ENCODE measurements around the gene TNFSF15.

The TNFSF15 gene

GRCh38 chr9:114759512-114760341, 46.1 kb downstream of the TNFSF15 start:
- TF ChIP-seq, protein P1, sequence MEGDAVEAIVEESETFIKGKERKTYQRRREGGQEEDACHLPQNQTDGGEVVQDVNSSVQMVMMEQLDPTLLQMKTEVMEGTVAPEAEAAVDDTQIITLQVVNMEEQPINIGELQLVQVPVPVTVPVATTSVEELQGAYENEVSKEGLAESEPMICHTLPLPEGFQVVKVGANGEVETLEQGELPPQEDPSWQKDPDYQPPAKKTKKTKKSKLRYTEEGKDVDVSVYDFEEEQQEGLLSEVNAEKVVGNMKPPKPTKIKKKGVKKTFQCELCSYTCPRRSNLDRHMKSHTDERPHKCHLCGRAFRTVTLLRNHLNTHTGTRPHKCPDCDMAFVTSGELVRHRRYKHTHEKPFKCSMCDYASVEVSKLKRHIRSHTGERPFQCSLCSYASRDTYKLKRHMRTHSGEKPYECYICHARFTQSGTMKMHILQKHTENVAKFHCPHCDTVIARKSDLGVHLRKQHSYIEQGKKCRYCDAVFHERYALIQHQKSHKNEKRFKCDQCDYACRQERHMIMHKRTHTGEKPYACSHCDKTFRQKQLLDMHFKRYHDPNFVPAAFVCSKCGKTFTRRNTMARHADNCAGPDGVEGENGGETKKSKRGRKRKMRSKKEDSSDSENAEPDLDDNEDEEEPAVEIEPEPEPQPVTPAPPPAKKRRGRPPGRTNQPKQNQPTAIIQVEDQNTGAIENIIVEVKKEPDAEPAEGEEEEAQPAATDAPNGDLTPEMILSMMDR (IDR thresholded peaks at IDR 0.05) = no peak
- Histone ChIP-seq H3K27ac (no peak overlapping the region), H3K27me3 (peaks cover 9% of the 10 kb centered on the region), H3K9me3 (no peaks in the 10 kb centered on the region), H3K4me3 (ENCODE audit: low read depth in 1 of 2, low read length in 1 of 2) (no peak overlapping the region), H3K4me1 (ENCODE audit: control insufficient read depth in 1 of 2, insufficient read depth in 1 of 2, low read depth in 1 of 2, low read length in 1 of 2) (no peaks in the 10 kb centered on the region), H3K36me3 (no peaks in the 10 kb centered on the region)

- Histone ChIP-seq H3K4me3 (ENCODE audit: low read depth in 1 of 2, low read length in 1 of 2) (no peak overlapping the region), H3K4me1 (ENCODE audit: control insufficient read depth in 1 of 2, insufficient read depth in 1 of 2, low read depth in 1 of 2, low read length in 1 of 2) (no peaks in the 10 kb centered on the region), H3K27ac (no peak overlapping the region), H3K9me3 (no peaks in the 10 kb centered on the region), H3K27me3 (peaks cover 9% of the 10 kb centered on the region), H3K36me3 (no peaks in the 10 kb centered on the region)
- TF ChIP-seq, protein P1 (IDR thresholded peaks at IDR 0.05) = no peak
Measured at GRCh38 chr9:114757984-114758383, 47.9 kb downstream of the TNFSF15 start.

DNA sequence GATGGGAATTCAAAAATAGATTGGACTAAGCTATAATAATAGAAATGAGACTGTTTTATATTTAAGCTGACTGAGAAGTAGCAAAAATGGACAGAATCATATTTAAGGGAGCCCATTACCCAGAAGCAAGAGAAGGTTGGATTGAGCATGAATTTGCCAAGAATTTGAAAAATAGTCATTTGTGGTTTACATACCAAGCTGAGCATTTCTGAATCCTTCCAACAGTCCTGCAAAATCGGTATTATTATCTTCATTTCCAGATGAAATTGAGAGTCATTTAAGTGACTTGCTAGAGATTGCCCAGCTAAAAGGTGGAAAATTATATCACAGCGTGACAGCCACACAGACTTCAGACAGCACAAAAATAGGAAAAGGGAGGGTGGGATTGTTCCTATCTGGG, 48.4 kb downstream of the TNFSF15 start:
- Histone ChIP-seq H3K36me3 (no peaks in the 10 kb centered on the region), H3K4me1 (ENCODE audit: control insufficient read depth in 1 of 2, insufficient read depth in 1 of 2, low read depth in 1 of 2, low read length in 1 of 2) (no peaks in the 10 kb centered on the region), H3K27me3 (peaks cover 9% of the 10 kb centered on the region)

GRCh38 chr9:114756920-114757319, 48.9 kb downstream of the TNFSF15 start:
- Histone ChIP-seq H3K4me3 (ENCODE audit: low read depth in 1 of 2, low read length in 1 of 2) (no peak overlapping the region), H3K4me1 (ENCODE audit: control insufficient read depth in 1 of 2, insufficient read depth in 1 of 2, low read depth in 1 of 2, low read length in 1 of 2) (no peaks in the 10 kb centered on the region), H3K27me3 (peaks cover 9% of the 10 kb centered on the region), H3K27ac (no peak overlapping the region), H3K9me3 (no peaks in the 10 kb centered on the region), H3K36me3 (no peaks in the 10 kb centered on the region)
- TF ChIP-seq, protein P1 (IDR thresholded peaks at IDR 0.05) = no peak

More for the DNA sequence above, 48.4 kb downstream of the TNFSF15 start:
- H3K27ac ChIP-seq = no peak overlapping the region
- no peaks in the 10 kb centered on the region for H3K9me3 ChIP-seq
- TF ChIP-seq, protein P1 (IDR thresholded peaks at IDR 0.05) = no peak
- no peak overlapping the region for H3K4me3 ChIP-seq (ENCODE audit: low read depth in 1 of 2, low read length in 1 of 2)

DNA sequence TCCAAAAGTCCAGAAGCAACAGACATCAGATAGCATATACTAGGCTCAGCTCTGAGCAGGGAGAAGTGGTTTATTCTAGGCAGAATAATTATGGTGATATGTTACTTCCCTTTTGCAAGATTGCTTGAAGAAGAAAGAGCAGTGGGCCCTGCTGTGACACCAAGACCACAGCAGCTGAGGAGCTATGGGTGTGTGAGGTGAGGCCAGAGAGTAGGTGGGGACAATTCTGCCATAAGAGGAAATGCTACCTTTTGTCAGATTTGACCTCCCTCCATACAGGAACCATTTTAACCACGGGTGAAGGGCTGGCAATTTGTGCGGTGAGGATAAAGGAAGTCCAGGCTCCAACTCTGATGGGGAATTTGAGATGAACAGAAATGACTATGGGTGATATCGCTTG, 51.3 kb downstream of the TNFSF15 start:
- TF ChIP-seq, protein P1 (IDR thresholded peaks at IDR 0.05) = no peak
- no peak overlapping the region for H3K27ac ChIP-seq

More for the DNA sequence above, 51.3 kb downstream of the TNFSF15 start:
- H3K4me1 ChIP-seq (ENCODE audit: control insufficient read depth in 1 of 2, insufficient read depth in 1 of 2, low read depth in 1 of 2, low read length in 1 of 2) = no peaks in the 10 kb centered on the region
- H3K9me3 ChIP-seq = no peaks in the 10 kb centered on the region
- H3K27me3 ChIP-seq = no peaks in the 10 kb centered on the region
- H3K36me3 ChIP-seq = no peaks in the 10 kb centered on the region
- no peak overlapping the region for H3K4me3 ChIP-seq (ENCODE audit: low read depth in 1 of 2, low read length in 1 of 2)
